Prostate gland (tissue), 2 donors: Measurements from ENCODE around the gene KIZ. TPM values are rescaled to one million over a fixed set of nuclear protein-coding genes. Genes with fewer than 3 reads are reported as not detected.

Experiments
- DNase-seq: peaks from one replicate; pipeline ENCODE4 v3.0.0-alpha.2; 2019; ENCODE audit warnings: low spot score
- H3K27ac ChIP-seq, 2 donors: fragments of 200-600 bp; sonication (generic); 2 replicates each; pipeline ENCODE4 v1.5.1; 2017 to 2019
- H3K27me3 ChIP-seq: fragments of 200-600 bp; sonication (generic); replicated peaks from 2 replicates; pipeline ENCODE4 v1.5.1; 2019; ENCODE audit not compliant: insufficient read depth
- H3K36me3 ChIP-seq, 2 donors: fragments of 200-600 bp; sonication (generic); 1 replicate in 1 of 2; 2 replicates in 1 of 2; pipeline versions ENCODE4 v1.5.1 to v1.8.1; 2017 to 2019
- H3K4me1 ChIP-seq: fragments of 200-600 bp; sonication (generic); replicated peaks from 2 replicates; pipeline ENCODE4 v1.5.1; 2019
- H3K4me3 ChIP-seq, 2 donors: fragments of 200-600 bp; sonication (generic); 2 replicates each; pipeline ENCODE4 v1.5.1; 2017 to 2019
- H3K9me3 ChIP-seq: fragments of 200-600 bp; sonication (generic); 2 replicates; pipeline ENCODE4 v1.5.1; 2017
- CTCF ChIP-seq, 4 experiments: fragments of 200-600 bp in 2 of 4; fragments of 450-650 bp in 2 of 4; sonication (generic) in 2 of 4; IDR thresholded peaks; 1 replicate in 3 of 4; 2 replicates in 1 of 4; pipeline ENCODE4 v1.5.1; 2016 to 2019; ENCODE audit warnings: antibody characterized with exemption in 4 of 4, mild to moderate bottlenecking in 2 of 4, moderate library complexity in 2 of 4
- POLR2A ChIP-seq: fragments of 450-650 bp; IDR thresholded peaks from one replicate; pipeline ENCODE4 v1.6.1; 2016; ENCODE audit warnings: antibody characterized with exemption, mild to moderate bottlenecking
- POLR2AphosphoS5 ChIP-seq: sonication (generic); formaldehyde crosslinking; IDR thresholded peaks from one replicate; pipeline ENCODE4 v1.6.1; 2017; ENCODE audit warnings: antibody characterized with exemption
- WGBS: methylation state at CpG from one replicate; pipeline ENCODE4 v1.1.5; 2018; 5-methylcytosine and 5-hydroxymethylcytosine counted together
- intact Hi-C: fragments of 100-400 bp; cut with DNase I; formaldehyde crosslinking; loops from one replicate; pipeline ENCODE4 v1.14.2; 2022
- total RNA-seq, 2 donors: library from RNA; depleted of rRNA; stranded (reverse); fragments of >200 nt; gene quantifications; one replicate each; pipeline ENCODE4 v1.1.0, GENCODE V29; 2016

The KIZ gene
- total RNA-seq, 2 donors from 2014 or later: 39.9 to 41.0 TPM

- TF ChIP-seq CTCF (IDR thresholded peaks at IDR 0.05) (no peak), POLR2AphosphoS5 (no peak), POLR2A (no peak)
- Histone ChIP-seq H3K4me3 (no peak overlapping the region), H3K4me1 (no peaks in the 10 kb centered on the region), H3K36me3 (no peaks in the 10 kb centered on the region), H3K27ac (no peak overlapping the region), H3K9me3 (no peaks in the 10 kb centered on the region), H3K27me3 (no peaks in the 10 kb centered on the region)
- DNase-seq: no peak
- WGBS: 75% methylated on average over 2 of the region's 2 CpGs
- intact Hi-C loops: no loop called here
Observed at GRCh38 chr20:21202259-21202658, 76.4 kb downstream of the KIZ start.

- no peak for TF ChIP-seq POLR2A
- no peak for TF ChIP-seq CTCF (IDR thresholded peaks at IDR 0.05)
- no peak for TF ChIP-seq POLR2AphosphoS5
- no peaks in the 10 kb centered on the region for H3K36me3 ChIP-seq
- WGBS: 67% methylated on average over 4 of the region's 4 CpGs
- H3K9me3 ChIP-seq: no peaks in the 10 kb centered on the region
- no peak overlapping the region for H3K27ac ChIP-seq
- H3K27me3 ChIP-seq: no peaks in the 10 kb centered on the region
- H3K4me3 ChIP-seq: no peak overlapping the region
- intact Hi-C loops: no loop called here
- H3K4me1 ChIP-seq: no peaks in the 10 kb centered on the region
- no peak for DNase-seq
Observed at GRCh38 chr20:21203088-21203656, 77.3 kb downstream of the KIZ start.

- no peak for DNase-seq
- H3K36me3 ChIP-seq: no peaks in the 10 kb centered on the region
- intact Hi-C loops: no loop called here
- 86% methylated on average over 3 of the region's 3 CpGs for WGBS
- H3K4me3 ChIP-seq: no peak overlapping the region
- no peaks in the 10 kb centered on the region for H3K27me3 ChIP-seq
- H3K27ac ChIP-seq: no peak overlapping the region
- no peak for TF ChIP-seq POLR2AphosphoS5
- no peak for TF ChIP-seq POLR2A
- TF ChIP-seq CTCF (IDR thresholded peaks at IDR 0.05): no peak
- no peaks in the 10 kb centered on the region for H3K4me1 ChIP-seq
- H3K9me3 ChIP-seq: no peaks in the 10 kb centered on the region
Observed at GRCh38 chr20:21206584-21206983, 80.7 kb downstream of the KIZ start.

GRCh38 chr20:21208999-21209398 is 83.1 kb downstream of the KIZ start:
- no peak overlapping the region for H3K27ac ChIP-seq
- no peak for DNase-seq
- no peak for TF ChIP-seq POLR2AphosphoS5
- no peak overlapping the region for H3K4me3 ChIP-seq
- no peaks in the 10 kb centered on the region for H3K36me3 ChIP-seq
- no peaks in the 10 kb centered on the region for H3K9me3 ChIP-seq
- H3K4me1 ChIP-seq: no peaks in the 10 kb centered on the region
- H3K27me3 ChIP-seq: no peaks in the 10 kb centered on the region
- intact Hi-C loops: no loop called here
- WGBS: 64% methylated on average over 3 of the region's 3 CpGs

GRCh38 chr20:21209668-21210067 is 83.8 kb downstream of the KIZ start:
- DNase-seq: no peak
- Histone ChIP-seq H3K9me3 (no peaks in the 10 kb centered on the region), H3K27me3 (no peaks in the 10 kb centered on the region), H3K27ac (no peak overlapping the region), H3K4me3 (no peak overlapping the region), H3K4me1 (no peaks in the 10 kb centered on the region), H3K36me3 (no peaks in the 10 kb centered on the region)
- 94% methylated on average over 1 of the region's 1 CpG for WGBS
- TF ChIP-seq CTCF (IDR thresholded peaks at IDR 0.05) (no peak), POLR2A (no peak), POLR2AphosphoS5 (no peak)
- intact Hi-C loops: no loop called here
